Astrocyte (in vitro differentiated cells and primary cell): Measurements from ENCODE around the gene C17orf113.
A peak's percentile ranks its signal among the peaks of the same experiment; 100 is the strongest.

Experiments
- EZH2 ChIP-seq: IDR thresholded peaks from 2 replicates; pipeline ENCODE4 v1.6.1; 2012; ENCODE audit warnings: mild to moderate bottlenecking, low read length, inconsistent platforms; ENCODE audit not compliant: insufficient read depth
- TF ChIP-seq, protein P1 (sequence below): IDR thresholded peaks from 2 replicates; pipeline ENCODE4 v1.5.1; 2011; ENCODE audit warnings: low read depth, mild to moderate bottlenecking, inconsistent platforms, low read length, moderate library complexity; ENCODE audit not compliant: insufficient read depth

DNA sequence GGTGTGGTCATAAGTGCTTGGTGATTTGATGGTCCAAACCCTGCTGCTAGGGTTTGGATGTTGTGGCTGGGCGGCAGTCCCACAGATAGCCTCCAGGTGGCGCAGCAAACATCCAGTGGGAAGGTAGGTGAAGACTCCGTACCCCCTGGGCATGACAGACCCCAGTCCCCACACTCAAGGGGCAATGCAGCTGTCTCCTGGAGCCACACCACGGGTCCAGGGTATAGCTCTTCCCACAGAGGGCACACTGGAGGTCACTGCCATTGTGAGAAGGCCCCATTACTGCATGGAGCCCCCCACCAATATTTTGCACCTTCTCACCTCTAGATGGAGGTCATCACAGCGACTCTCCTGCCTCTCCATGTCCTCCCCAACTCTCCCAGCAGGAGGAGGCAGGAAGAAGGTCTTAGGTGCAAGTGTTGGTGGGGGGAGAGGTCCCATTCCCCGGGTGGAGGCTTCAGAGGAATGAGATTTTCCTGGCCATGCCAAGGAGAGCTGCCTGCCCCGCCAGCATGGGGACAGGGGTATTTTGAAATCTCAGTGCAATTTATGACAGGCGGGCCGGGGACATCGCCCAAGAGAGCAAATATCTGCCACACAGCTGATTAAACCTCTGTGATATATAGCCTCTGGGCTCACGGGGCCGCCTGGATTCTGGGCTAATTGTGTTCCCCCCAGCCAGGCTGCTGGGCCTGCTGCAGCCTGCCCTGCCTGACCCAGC lies 17.1 kb upstream of the C17orf113 start:
- no peak for TF ChIP-seq EZH2
- TF ChIP-seq, protein P1, sequence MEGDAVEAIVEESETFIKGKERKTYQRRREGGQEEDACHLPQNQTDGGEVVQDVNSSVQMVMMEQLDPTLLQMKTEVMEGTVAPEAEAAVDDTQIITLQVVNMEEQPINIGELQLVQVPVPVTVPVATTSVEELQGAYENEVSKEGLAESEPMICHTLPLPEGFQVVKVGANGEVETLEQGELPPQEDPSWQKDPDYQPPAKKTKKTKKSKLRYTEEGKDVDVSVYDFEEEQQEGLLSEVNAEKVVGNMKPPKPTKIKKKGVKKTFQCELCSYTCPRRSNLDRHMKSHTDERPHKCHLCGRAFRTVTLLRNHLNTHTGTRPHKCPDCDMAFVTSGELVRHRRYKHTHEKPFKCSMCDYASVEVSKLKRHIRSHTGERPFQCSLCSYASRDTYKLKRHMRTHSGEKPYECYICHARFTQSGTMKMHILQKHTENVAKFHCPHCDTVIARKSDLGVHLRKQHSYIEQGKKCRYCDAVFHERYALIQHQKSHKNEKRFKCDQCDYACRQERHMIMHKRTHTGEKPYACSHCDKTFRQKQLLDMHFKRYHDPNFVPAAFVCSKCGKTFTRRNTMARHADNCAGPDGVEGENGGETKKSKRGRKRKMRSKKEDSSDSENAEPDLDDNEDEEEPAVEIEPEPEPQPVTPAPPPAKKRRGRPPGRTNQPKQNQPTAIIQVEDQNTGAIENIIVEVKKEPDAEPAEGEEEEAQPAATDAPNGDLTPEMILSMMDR = peak; percentile 81
